Activated CD4-positive, alpha-beta T cell treated with anti-CD3 and anti-CD28 coated beads for 24 hours (primary cell): ENCODE results near the gene RNF126.
"Not testable (repeated sequence)": the region's sequence is repeated elsewhere in the genome, so short reads cannot be mapped to it uniquely, and the experiment has no call there.

Experiments used
- DNase-seq, 2 donors: peaks; one replicate each; pipeline ENCODE4 v3.0.0-alpha.2; 2020; ENCODE audit warnings: low read depth in 2 of 2

RNF126 gene

DNA sequence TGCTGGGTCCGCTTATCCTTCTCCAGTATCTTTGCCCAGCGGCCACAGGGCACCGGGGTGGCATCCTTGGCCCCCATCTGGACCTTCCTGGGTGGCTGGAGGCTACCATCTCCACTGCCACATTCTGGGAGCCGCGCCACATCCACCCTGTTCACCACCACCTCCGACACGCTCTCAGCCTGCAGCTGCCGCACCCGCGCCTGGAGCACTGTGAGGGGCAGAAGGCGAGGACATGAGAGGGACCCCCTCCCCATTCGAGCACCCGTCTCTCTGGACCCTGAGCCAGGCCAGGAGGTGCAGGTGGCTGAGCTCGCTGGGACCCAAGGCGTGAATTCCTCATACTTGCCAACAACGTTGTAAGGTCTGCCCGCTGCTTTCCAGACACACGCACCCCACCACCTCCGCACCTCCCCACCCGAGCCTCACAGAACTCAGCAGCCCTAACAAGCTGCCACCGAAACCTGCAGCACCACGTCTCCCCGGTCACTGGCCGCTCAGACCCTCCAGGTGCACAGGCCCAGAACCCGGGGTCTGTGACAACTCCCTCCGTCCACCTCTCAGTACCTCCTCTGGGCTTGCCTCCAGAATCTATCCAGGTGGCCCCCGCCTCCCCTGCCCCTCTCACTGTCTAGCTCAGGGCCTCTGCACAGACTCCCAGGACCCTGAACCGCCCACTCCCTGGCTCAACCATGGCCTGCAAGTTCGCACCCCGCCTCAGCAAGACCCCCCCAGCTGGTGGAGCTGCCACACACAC lies 32.9 kb downstream of the RNF126 start:
- DNase-seq = no peak

- DNase-seq = not testable (repeated sequence)
Measured at GRCh38 chr19:629515-629914, 33.5 kb downstream of the RNF126 start.

DNA sequence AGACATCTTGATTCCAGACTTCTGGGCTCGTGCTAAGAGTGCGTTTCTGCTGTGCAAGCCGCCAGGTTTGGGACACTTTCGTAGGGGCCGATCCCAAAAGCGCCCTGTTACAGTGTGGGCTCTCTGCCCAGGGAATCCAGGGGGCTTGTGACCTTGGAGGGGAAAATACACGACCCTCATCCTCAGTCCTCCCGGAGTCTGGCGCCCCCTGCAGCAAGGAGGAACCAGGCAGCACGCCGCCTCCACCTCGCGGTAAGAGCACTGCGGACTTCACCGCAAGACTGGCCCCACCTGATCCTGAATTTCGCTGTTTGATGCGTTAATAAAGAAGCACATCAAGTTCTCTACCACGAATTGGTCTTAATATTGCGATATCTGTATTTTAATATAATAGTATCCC lies 34.8 kb downstream of the RNF126 start:
- DNase-seq = no peak

DNA sequence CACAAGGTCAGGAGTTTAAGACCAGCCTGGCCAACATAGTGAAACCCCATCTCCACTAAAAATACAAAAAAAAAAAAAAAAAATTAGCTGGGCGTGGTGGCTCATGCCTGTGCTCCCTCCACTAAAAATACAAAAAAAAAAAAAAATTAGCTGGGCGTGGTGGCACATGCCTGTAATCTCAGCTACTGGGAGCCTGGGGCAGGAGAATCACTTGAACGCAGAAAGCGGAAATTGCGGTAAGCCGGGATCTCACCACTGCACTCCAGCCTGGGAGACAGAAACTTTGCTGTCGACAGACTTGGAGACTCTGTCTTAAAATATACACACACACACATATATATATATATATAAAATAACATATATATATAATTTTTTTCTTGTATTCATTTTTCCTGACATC lies 36.4 kb downstream of the RNF126 start:
- not testable (repeated sequence) for DNase-seq

DNA sequence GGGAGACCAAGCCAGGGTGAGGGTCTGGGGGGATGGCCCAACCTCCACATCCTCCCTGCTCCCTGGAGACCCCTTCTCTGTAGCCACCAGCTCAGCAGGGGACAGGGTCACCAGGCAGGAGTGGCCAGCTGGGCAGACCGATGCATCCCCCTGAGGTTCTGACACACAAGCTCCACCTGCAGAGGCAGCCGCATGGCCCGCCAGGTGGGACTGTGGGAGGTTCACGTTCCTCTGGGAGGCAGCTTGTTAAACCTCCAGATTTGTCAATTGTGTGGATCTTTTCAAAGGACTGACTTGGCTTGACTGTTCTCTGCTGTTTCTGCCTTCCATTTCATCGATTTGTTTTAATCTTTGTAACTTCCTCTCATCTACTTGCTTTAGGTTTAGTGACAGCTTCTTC lies 37.8 kb downstream of the RNF126 start:
- no peak for DNase-seq

DNA sequence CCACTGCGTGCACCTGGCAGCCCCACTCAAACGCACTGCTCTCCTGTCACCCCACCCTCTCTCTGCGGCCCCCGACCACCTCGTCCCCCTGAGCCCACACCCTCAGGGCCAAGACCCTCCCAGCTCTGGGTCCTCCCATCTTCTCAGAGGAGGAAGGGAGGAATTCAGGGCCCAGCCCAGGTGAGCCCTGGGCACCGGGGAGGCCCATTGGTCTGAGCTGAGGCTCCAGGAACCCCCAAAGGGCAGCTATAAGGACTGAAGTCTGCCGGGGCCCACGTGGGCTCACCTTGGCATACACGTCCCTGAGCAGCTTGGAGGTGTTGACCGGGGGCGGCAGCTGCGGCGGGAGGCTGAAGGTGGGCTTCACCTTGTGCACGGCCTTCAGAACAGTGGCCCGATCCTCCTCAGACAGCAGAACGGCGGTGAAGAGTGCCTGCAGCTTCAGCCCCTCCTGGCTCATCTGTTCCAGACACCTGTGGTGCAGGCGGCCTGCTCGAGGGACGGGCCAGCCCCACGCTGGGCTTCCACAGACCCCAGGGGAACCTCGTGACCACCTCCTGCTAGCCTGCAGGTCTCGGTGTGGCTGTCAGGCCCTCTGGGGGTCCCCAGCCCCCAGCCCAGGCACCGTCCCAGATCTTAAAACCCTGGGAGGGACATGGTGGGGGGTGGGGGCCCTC lies 38.4 kb downstream of the RNF126 start:
- DNase-seq = no peak

GRCh38 chr19:623974-624373 lies 39.0 kb downstream of the RNF126 start:
- no peak for DNase-seq

- no peak for DNase-seq
Measured at GRCh38 chr19:623175-623916, 39.7 kb downstream of the RNF126 start.

DNA sequence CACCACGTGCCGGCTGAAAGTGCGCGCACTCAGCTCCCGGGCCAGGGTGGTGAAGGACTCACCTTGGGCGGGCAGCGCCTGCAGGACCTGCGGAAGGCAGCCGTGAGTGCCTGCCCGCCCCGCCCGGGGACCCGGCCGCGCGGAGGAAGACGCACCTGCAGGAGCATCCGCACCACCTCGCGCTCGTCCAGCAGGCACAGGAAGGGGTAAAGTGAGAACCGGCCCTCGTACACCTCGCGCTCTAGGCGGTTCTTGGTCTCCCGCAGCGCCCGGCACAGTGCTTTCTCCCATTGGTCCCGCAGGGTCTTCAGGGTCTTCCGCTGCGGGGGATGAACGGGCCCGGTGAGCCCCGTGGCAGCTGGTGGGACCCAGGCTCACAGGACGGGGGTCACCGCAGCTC lies 40.3 kb downstream of the RNF126 start:
- no peak for DNase-seq

GRCh38 chr19:621819-622218 lies 41.2 kb downstream of the RNF126 start:
- DNase-seq = no peak

DNA sequence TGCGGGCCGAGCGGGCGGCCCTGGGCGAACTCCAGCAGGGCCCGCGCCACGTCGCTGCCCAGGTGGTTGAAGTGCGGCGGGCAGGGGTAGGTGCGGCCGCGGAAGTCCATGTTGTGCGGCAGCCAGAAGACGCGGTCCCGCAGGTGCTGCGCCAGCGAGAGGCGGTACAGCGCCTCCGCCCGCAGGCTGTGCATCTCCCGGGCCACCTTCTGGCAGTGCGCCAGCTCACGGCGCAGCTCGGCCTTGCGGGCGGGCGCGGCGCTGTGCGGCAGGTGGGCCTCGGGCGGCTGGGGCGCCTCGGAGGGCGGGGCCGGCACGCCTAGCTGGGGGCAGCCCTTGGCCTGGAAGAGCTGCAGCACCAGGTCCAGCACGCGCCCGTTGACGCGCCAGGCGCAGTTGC lies 41.8 kb downstream of the RNF126 start:
- DNase-seq = not testable (repeated sequence)

GRCh38 chr19:620166-620862 lies 42.7 kb downstream of the RNF126 start:
- no peak for DNase-seq

GRCh38 chr19:619286-620002 lies 43.6 kb downstream of the RNF126 start:
- DNase-seq = no peak

DNA sequence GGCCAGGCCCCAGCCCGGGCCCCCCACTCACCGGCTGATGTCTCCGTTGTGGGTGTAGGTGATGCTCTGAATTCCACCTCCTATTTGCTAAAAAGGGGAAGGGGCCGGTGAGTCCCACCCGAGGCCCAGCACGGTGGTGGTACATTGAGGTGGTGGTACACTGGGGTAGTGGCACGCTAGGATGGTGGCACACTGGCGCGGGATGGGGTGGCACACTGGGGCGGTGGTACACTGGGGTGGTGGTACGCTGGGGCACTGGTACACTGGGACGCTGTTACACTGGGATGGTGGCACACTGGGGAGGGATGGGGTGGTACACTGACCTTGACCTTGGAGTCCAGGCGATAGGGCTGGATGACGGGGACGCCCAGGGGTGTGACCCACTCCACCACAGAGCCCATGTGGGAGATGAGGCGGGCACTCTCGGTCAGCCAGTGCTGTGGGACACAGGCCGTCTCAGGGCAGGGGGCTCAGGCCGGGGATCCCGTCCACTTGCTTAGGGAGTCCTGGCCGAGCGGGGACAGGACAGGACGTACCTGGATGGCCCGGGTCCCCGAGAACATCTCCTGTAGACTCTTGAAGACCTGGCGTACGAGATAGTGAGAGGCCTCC lies 44.2 kb downstream of the RNF126 start:
- no peak for DNase-seq

DNA sequence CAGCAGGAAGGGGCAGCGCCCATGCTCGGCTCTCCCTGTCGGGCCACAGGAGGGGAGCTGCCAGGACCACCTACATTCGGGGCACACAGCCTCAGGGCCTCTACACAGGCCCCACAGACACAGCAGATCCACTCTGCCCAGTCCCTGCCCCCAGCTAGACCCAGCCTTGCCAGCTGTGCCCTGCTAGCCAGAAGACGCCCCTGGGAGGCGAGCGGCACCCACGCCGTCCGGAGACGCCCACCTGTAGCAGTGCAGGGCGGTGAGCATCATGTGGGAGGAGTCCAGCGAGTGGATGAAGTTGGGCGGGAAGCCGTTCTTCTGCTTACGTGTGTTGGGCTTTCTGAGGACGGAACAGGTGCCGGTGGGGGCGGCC lies 44.8 kb downstream of the RNF126 start:
- no peak for DNase-seq

- DNase-seq = no peak
Measured at GRCh38 chr19:617551-618246, 45.3 kb downstream of the RNF126 start.

DNA sequence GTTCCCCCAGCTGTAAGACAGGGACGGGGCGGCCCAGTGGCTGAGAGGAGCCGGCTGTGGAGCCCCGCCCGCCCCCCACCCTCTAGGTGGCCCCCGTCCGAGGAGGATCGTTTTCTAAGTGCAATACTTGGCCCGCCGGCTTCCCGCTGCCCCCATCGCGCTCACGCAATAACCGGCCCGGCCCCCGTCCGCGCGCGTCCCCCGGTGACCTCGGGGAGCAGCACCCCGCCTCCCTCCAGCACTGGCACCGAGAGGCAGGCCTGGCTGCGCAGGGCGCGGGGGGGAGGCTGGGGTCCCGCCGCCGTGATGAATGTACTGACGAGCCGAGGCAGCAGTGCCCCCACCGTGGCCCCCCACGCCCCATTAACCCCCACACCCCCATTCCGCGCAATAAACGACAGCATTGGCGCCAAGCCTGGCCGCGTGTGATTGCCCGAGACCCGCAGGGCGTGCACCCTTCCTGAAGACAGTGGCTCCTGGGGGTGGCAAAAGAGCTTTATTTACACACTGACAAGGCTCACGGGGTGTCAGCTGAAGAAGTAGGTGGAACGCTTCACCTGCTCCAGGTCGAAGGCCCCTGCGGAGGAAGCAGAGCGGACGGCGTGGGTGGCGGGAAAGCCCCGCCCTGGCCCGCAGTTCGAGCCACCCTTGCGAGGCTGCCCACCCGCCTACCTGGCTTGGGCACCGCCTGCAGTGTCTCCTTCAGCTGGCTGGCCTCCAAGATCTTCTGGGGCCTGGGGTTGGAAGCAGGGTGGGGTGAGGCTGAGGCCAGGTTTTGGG lies 46.1 kb downstream of the RNF126 start:
- no peak for DNase-seq

- DNase-seq = no peak
Measured at GRCh38 chr19:616062-616700, 46.8 kb downstream of the RNF126 start.

DNA sequence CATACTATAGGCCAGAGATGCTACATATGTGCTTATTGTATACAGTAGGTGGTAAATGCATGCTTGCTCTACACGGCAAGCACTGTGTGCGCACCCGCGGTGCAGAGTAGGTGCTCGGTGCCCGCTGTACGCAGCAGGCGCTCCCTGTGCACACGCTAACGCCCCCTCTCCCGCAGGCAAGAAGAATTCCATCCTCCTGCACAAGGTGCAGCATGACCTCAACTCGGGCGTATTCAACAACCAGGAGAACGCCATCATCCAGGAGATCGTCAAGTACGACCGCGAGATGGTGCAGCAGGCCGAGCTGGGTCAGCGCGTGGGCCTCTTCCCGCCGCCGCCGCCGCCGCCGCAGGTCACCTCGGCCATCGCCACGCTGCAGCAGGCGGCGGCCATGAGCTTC lies 47.4 kb downstream of the RNF126 start:
- DNase-seq = no peak
